Neural progenitor cell (in vitro differentiated cells): ENCODE results near the gene DUXA. TPM values are rescaled to one million over a fixed set of nuclear protein-coding genes. Genes with fewer than 3 reads are reported as not detected.

Experiments used
- DNase-seq: peaks from one replicate; pipeline ENCODE4 v3.0.0-alpha.2; 2016; ENCODE audit warnings: low spot score
- H2AFZ ChIP-seq: fragments of 200-600 bp; sonication (generic); replicated peaks from 2 replicates; pipeline ENCODE4 v1.6.1; 2016; ENCODE audit warnings: antibody characterized with exemption
- H3F3A ChIP-seq: fragments of 200-600 bp; sonication (generic); 2 replicates; pipeline ENCODE4 v1.6.1; 2016; ENCODE audit warnings: antibody characterized with exemption, low read depth
- H3K27ac ChIP-seq: fragments of 200-600 bp; sonication (generic); 2 replicates; pipeline ENCODE4 v1.5.1; 2016; ENCODE audit warnings: mild to moderate bottlenecking
- H3K27me3 ChIP-seq: fragments of 200-600 bp; sonication (generic); 2 replicates; pipeline ENCODE4 v1.6.1; 2016; ENCODE audit warnings: mild to moderate bottlenecking, moderate library complexity
- H3K36me3 ChIP-seq: fragments of 200-600 bp; sonication (generic); 2 replicates; pipeline ENCODE4 v1.5.1; 2016
- H3K4me1 ChIP-seq: fragments of 200-600 bp; sonication (generic); 2 replicates; pipeline ENCODE4 v1.6.1; 2016; ENCODE audit warnings: mixed run types
- H3K4me2 ChIP-seq: fragments of 200-600 bp; sonication (generic); 2 replicates; pipeline ENCODE4 v1.6.1; 2016
- H3K4me3 ChIP-seq: fragments of 200-600 bp; sonication (generic); 2 replicates; pipeline ENCODE4 v1.5.1; 2016
- H3K79me2 ChIP-seq: fragments of 200-600 bp; sonication (generic); 2 replicates; pipeline ENCODE4 v1.6.1; 2016; ENCODE audit warnings: low read depth
- H3K9ac ChIP-seq: fragments of 200-600 bp; sonication (generic); 2 replicates; pipeline ENCODE4 v1.6.1; 2016
- H3K9me3 ChIP-seq: fragments of 200-600 bp; sonication (generic); 2 replicates; pipeline ENCODE4 v1.5.1; 2016; ENCODE audit warnings: low read depth
- H4K20me1 ChIP-seq: fragments of 200-600 bp; sonication (generic); 2 replicates; pipeline ENCODE4 v1.6.1; 2016; ENCODE audit warnings: low read depth
- H3K27ac Mint-ChIP-seq: 3 replicates; pipeline ENCODE4 v1.8.0; 2021; ENCODE audit warnings: mixed read lengths
- H3K27me3 Mint-ChIP-seq: 2 replicates; pipeline ENCODE4 v1.8.0; 2022; ENCODE audit warnings: low read depth, mild to moderate bottlenecking, inconsistent platforms, moderate library complexity, mixed read lengths; ENCODE audit not compliant: insufficient read depth
- H3K36me3 Mint-ChIP-seq: 3 replicates; pipeline ENCODE4 v1.8.0; 2021; ENCODE audit warnings: mixed read lengths
- H3K4me1 Mint-ChIP-seq: 3 replicates; pipeline ENCODE4 v1.8.0; 2021; ENCODE audit warnings: mixed read lengths
- H3K4me3 Mint-ChIP-seq: 3 replicates; pipeline ENCODE4 v1.8.0; 2021; ENCODE audit warnings: mild to moderate bottlenecking, moderate library complexity, mixed read lengths
- H3K9me3 Mint-ChIP-seq: 3 replicates; pipeline ENCODE4 v1.8.0; 2020; ENCODE audit warnings: mixed read lengths
- CTCF ChIP-seq: fragments of 200-600 bp; sonication (generic); IDR thresholded peaks from 2 replicates; pipeline ENCODE4 v1.5.1; 2017; ENCODE audit warnings: antibody characterized with exemption, mild to moderate bottlenecking
- EZH2 ChIP-seq: fragments of 200-600 bp; sonication (generic); IDR thresholded peaks from 2 replicates; pipeline ENCODE4 v1.6.1; 2017; ENCODE audit warnings: antibody characterized with exemption, mild to moderate bottlenecking, moderate library complexity
- EZH2phosphoT487 ChIP-seq: fragments of 200-600 bp; sonication (generic); IDR thresholded peaks from 2 replicates; pipeline ENCODE4 v1.6.1; 2017; ENCODE audit warnings: antibody characterized with exemption
- total RNA-seq: library from RNA; depleted of rRNA; stranded (reverse); fragments of >200 nt; gene quantifications from 2 replicates; pipeline ENCODE4 v1.2.3, GENCODE V29; 2015; ENCODE audit warnings: low replicate concordance

Gene DUXA
- total RNA-seq, 1 donor from 2014 or later = not detected

GRCh38 chr19:57165846-57166245 lies 1.4 kb downstream of the DUXA start:
- H4K20me1 ChIP-seq = no peaks in the 10 kb centered on the region
- Mint-ChIP-seq H3K27me3 (no peaks in the 10 kb centered on the region), H3K9me3 (peaks cover 30% of the 10 kb centered on the region), H3K4me1 (no peaks in the 10 kb centered on the region), H3K27ac (no peak overlapping the region), H3K36me3 (no peaks in the 10 kb centered on the region), H3K4me3 (no peak overlapping the region)
- no peaks in the 10 kb centered on the region for H3K27me3 ChIP-seq
- no peak overlapping the region for H3K4me2 ChIP-seq
- no peaks in the 10 kb centered on the region for H3K36me3 ChIP-seq
- TF ChIP-seq CTCF (no peak), EZH2 (no peak), EZH2phosphoT487 (no peak)
- peaks cover 4% of the 10 kb centered on the region for H3F3A ChIP-seq
- no peak overlapping the region for H3K27ac ChIP-seq
- no peak overlapping the region for H3K4me3 ChIP-seq
- no peaks in the 10 kb centered on the region for H3K79me2 ChIP-seq
- H2AFZ ChIP-seq = no peak overlapping the region
- H3K9ac ChIP-seq = no peak overlapping the region
- no peaks in the 10 kb centered on the region for H3K4me1 ChIP-seq
- no peak for DNase-seq
- peaks cover 8% of the 10 kb centered on the region for H3K9me3 ChIP-seq

DNA sequence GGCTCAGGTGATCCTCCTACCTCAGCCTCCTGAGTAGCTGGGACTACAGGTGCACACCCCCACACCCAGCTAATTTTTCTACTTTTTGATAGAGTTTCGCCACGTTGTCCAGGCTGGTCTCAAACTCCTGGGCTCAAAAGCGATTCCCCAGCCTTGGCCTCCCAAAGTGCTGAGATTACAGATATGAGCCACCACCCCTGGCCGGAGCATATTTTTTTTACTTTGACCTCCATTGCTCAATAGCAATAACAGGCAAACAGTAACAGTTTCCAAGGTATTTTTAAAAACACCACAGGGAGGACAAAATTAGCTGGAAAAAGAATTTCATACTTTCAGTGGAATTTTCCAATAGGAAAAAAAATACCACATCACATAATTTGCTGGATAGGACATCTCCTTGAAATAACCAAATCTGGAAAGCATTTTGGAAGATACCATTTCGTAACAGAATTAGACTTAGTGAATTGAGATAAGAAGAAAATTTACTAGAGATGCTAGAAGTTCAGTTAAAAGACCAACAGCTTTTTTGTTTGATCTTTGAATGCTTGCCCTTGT lies 5.2 kb downstream of the DUXA start:
- no peak for DNase-seq
- H3K27me3 ChIP-seq = no peaks in the 10 kb centered on the region
- no peak overlapping the region for H3K27ac Mint-ChIP-seq
- H3K9me3 ChIP-seq = peaks cover 13% of the 10 kb centered on the region
- no peak overlapping the region for H3K4me2 ChIP-seq
- H3K36me3 Mint-ChIP-seq = no peaks in the 10 kb centered on the region
- no peaks in the 10 kb centered on the region for H3K36me3 ChIP-seq
- no peaks in the 10 kb centered on the region for H4K20me1 ChIP-seq
- H3K4me3 ChIP-seq = no peak overlapping the region
- H2AFZ ChIP-seq = no peak overlapping the region
- no peak overlapping the region for H3K9ac ChIP-seq
- H3K4me1 ChIP-seq = no peaks in the 10 kb centered on the region
- H3K4me1 Mint-ChIP-seq = no peaks in the 10 kb centered on the region
- no peak overlapping the region for H3K27ac ChIP-seq
- H3K79me2 ChIP-seq = no peaks in the 10 kb centered on the region
- H3K27me3 Mint-ChIP-seq = peaks cover 3% of the 10 kb centered on the region
- H3K4me3 Mint-ChIP-seq = no peak overlapping the region
- no peak for TF ChIP-seq EZH2phosphoT487
- no peak for TF ChIP-seq CTCF
- no peak for TF ChIP-seq EZH2
- peaks cover 48% of the 10 kb centered on the region for H3K9me3 Mint-ChIP-seq
- H3F3A ChIP-seq = no peaks in the 10 kb centered on the region

DNA sequence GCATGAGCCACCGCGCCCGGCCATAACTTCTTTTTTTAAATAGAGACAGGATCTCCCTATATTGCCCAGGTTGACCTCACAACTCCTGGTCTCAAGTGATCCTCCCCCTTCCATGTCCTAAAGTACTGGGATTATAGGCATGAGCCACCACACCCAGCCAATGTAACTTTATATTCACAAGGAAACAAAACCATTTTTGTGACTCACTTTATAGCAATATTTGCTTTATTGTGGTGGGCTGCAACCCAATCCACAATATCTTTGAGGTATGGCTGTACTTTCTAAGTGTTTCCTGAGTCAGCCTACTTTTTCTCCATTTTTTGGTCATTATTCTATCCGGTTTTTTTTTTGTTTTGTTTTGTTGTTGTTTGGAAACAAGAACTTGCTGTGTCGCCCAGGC lies 14.4 kb downstream of the DUXA start:
- Mint-ChIP-seq H3K27me3 (peaks cover 7% of the 10 kb centered on the region), H3K4me1 (no peaks in the 10 kb centered on the region), H3K4me3 (no peak overlapping the region), H3K27ac (no peak overlapping the region), H3K9me3 (peaks cover 32% of the 10 kb centered on the region), H3K36me3 (peaks cover 2% of the 10 kb centered on the region)
- Histone ChIP-seq H4K20me1 (no peaks in the 10 kb centered on the region), H3K9me3 (no peaks in the 10 kb centered on the region), H3K27me3 (no peaks in the 10 kb centered on the region), H3K4me2 (no peak overlapping the region), H3K4me3 (no peak overlapping the region), H3K79me2 (no peaks in the 10 kb centered on the region), H3F3A (no peaks in the 10 kb centered on the region), H2AFZ (no peak overlapping the region), H3K27ac (no peak overlapping the region), H3K9ac (no peak overlapping the region), H3K4me1 (no peaks in the 10 kb centered on the region), H3K36me3 (no peaks in the 10 kb centered on the region)
- TF ChIP-seq EZH2phosphoT487 (no peak), EZH2 (no peak), CTCF (no peak)
- no peak for DNase-seq
